ENCODE data around the gene UBE2L6.

UBE2L6 gene

DNA sequence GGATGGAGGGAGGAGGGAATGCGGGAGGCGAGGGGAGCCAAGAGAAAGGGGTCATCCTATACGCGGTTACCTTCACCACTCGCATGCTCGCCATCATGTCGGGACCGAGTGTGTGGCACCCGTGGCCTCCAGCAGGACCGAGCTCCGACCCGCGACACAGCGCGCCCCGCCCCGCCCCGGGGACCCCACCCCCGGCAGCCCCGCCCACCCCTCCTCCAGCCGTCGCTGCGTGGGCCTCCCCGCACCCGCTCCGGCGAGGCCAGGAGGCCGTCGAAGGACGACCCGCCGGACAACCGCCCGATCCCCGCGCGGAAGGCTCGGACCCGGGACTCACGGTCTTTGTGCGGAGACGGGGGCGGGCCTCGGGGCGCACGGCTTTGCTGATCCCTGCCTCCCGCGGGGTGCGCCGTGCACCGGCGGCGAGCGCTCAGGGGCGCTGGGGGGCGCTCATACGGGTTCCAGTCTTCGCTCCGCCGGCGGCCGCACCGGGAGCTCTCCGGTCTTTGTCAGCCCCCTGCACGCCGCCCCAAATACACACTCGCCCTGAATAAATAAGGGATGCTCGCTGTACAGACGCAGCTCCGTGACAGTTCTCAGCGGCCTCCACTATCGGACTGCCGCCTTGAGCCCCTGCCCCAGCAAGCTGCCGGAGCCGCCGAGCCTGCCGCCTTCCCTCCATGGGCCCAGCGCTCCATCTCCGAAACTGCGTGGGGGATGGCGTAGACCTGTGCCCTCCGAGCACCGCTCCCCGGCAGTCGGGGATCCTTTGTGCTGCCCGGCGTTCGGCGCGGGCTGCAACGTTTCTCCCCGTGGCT, at the start of gene UBE2L6:
TSS of gene UBE2L6 (minus strand) at position 158 of the 815 bp plus-strand sequence. CDS start at position 97, 61 bp downstream.
- DNase-seq (ENCODE audit: low read depth): no peak

DNA sequence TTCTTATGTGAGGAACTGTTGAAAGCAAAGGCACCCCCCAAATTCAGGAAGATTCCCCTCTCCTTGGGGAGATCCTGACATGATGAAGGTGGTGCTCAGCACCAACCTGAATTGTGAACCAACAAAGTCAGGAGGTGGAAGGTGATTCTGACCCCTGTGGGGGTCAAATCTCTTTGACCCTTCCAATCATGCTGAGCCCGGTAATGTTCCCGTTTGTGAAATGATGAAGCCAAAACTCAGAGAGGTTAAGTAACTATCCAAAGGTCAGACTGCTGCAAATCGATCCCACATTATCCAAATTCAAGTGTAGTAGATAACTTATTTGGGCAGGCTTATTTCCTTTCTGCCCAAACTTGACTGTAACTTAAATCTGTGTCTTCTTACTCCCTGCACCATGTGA, 49.1 kb upstream of the UBE2L6 start:
- DNase-seq (ENCODE audit: low read depth): no peak

DNA sequence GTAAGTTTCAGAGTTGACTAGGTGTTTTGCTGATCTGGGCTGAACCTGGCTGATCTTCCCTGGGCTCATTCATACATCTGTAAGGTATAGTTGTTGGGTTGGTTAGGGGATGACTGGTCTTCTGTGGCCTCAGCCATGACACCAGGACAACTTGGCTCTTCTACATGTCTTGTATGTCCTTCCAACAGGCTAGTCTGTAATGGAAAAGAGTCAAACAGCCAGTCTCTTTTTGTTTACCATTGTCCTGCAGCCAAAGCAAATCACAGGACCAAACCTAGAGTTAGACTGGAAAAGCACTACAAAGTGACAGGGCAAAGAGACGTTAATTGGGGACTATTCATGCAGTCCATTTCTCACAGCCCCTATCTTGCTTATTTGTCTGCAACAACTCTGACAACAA, 47.8 kb upstream of the UBE2L6 start:
- DNase-seq (ENCODE audit: low read depth): no peak

DNA sequence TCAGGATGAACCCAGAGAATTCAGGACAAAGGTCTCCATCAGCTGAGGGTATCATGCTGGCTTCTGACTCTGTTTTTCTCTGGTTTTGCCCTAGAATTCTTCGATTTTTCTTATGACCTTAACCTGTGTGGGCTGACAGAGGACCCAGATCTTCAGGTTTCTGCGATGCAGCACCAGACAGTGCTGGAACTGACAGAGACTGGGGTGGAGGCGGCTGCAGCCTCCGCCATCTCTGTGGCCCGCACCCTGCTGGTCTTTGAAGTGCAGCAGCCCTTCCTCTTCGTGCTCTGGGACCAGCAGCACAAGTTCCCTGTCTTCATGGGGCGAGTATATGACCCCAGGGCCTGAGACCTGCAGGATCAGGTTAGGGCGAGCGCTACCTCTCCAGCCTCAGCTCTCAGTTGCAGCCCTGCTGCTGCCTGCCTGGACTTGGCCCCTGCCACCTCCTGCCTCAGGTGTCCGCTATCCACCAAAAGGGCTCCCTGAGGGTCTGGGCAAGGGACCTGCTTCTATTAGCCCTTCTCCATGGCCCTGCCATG, 46.8 kb upstream of the UBE2L6 start:
- DNase-seq (ENCODE audit: low read depth): no peak

DNA sequence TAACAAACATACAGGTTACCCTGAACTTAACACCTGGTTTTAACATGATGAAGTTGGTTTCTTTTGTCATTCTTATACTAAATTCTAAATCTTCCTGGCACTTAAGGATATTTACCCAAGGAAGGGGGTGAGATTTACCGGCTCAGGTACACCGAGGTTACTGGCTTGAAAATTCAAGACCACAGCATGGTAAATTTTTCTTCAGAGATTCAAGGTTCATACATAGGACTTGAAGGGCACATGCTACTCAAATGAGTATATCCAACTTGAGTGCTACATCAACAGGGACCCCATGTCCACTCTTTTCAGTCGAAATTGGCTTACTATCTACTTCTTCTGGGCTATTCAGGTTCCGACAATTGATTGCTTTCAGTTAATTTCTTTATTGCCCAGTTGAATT, 42.7 kb upstream of the UBE2L6 start:
- DNase-seq (ENCODE audit: low read depth): no peak

DNA sequence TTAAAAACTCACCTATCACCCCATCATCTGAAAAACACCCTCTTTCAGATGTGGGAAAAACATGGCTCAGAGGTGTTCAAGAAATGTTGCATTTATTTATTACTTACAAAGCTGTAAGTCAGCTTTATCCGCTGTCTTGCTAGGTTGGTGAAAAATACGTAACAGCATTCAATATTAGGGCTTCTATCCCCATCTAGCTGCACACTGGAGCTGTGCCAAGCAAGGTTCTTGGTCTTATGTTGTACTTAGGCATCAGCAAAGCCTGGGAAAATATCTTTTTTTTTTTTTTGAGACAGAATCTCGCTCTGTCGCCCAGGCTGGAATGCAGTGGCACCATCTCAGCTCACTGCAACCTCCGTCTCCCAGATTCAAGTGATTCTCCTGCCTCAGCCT, 37.6 kb upstream of the UBE2L6 start:
- DNase-seq (ENCODE audit: low read depth): no peak

DNA sequence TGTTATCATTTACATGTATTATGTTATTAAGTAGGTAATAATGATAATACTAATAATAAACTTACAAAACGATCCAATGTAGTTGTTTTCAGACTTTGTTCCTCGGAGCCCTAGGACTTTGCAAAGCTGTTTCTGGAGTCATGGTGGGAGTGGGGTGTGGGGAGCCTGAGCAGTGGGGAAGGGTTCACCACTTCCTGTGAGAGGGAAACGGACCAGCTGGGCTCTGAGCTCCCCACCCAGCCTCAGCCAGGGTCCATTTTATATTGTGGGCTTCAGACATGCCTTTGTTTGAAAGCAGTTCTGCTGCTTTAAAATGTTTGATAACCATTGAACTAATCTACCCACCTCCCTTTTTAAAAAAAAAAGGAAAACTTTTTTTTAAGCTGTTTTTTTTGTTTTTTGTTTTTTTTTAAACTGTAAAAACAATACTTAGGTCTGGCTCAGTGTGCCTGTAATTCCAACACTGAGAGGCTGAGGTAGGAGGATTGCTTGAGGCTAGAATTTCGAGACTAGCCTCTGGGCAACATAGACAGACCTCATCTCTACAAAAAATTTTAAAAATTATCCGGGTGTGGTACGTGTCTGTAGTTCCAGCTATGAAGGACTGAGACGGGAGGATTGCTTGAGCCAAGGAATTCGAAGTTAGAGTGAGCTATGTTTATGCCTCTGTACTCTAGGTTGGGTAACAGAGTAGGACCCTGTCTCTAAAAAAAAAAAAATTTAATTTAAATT, 37.0 kb upstream of the UBE2L6 start:
- no peak for DNase-seq (ENCODE audit: low read depth)

DNA sequence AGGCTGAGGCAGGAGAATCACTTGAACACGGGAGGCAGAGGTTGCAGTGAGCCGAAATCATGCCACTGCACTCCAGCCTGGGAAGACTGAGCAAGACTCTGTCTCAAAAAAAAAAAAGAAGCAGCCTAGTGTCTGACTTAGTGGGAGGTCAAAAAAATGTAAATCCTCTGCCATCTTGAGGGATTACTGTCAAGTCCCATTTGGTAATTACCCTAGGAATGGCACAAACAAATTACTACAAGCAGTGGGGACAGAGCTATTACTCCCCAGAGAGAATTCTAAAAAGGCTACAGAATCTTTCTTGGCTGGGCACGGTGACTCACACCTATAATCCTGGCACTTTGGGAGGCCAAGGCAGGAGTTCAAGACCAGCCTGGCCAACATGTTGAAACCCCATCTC, 33.8 kb upstream of the UBE2L6 start:
- no peak for DNase-seq (ENCODE audit: low read depth)

DNA sequence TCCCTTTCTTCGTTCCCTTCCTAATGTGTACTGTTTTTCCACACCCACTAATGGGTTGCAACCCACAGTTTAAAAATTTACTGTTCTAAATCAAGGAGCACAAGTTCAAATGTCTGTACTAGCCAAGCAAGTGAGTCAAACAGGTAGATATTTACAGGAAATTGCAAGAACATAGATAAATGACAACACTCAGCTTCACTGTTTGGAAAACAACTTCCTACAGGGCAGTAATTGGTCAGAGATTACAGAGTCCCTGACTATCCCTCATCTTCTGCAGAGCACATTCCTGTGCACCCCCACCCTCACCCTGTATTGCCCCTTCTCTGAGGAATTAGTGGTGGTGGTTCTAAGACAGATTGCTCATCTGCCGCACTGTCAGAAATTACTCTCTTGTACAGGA, 31.9 kb upstream of the UBE2L6 start:
- no peak for DNase-seq (ENCODE audit: low read depth)

DNA sequence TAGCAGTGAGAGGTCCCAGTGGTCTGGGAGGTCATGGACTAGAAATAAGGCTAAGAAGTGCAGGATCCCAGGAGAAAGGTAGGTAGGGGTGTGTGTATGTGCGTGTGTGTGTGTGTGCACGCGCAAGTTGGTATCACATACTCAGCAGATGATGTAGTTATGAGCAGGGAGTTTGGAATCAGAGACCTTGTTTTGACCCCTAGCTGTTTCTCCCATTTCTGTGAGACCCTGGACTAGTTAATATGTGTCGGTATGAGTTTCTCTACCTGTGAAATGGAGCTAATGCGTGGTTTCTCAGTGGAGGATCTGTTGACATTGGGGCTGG, 31.3 kb upstream of the UBE2L6 start:
- DNase-seq (ENCODE audit: low read depth): peak; percentile 18

DNA sequence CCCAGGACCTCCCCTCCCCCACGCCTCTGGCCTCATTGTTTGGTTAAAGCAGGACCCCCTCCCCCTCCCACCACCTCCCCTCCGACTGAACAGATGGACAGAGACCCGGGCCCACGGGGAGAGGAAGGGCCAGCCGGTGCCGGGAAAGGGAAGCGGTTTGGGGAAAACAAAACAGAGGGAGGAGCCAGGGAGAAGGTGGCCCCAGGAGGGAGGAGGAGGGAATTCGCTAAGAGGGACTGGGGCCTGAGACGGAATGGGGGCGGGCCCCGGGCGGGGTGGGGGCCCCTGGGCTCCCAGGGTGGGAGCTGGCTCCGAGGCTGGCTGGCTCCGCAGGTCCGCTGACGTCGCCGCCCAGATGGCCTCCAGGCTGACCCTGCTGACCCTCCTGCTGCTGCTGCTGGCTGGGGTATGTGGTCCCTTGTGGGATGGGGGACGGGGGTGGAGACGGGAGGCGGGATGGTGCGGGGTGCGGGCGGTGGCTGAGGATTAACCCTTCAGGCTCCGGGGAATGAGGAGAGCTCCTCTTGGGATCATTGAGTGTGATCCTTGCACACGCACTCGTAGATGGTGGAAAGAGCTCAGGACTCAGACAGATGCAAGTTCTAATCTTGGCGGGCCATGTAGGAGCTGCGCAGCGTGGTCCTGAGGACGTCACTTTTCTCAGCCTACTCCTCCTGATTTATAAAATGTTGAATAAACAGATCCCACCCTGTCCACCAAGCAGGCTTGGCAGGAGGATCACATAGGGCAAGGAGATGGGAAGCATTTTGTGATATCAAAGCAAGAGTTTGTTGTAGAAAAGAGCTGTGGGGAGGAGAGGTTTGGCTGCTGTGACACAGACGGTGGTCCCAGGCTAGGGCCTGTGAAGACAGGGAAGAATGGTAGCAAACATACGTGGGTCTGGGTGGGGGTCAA, 30.7 kb upstream of the UBE2L6 start:
- peak; percentile 58 for DNase-seq (ENCODE audit: low read depth)

DNA sequence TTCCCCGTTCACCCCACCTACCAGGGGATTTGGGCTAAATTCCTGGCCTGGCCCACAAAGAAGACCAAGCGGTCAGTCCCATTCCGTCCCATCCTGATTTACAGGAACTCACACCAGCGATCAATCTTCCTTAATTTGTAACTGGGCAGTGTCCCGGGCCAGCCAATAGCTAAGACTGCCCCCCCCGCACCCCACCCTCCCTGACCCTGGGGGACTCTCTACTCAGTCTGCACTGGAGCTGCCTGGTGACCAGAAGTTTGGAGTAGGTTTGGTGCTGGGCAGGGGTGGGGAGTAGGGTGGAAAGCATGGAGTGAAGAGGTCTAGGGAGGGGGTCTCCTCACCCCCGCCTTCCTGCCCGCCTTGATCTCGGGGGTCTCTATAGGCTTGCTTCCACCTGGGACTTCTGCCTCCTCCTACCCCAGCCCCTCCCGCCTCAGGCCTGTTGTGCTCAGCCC, 30.0 kb upstream of the UBE2L6 start, which contains the start of gene SERPING1:
TSS of gene SERPING1 (plus strand) at position 225 of the 455 bp plus-strand sequence. CDS start 586 bp downstream, outside the sequence.
- peak; percentile 50 for DNase-seq (ENCODE audit: low read depth)

DNA sequence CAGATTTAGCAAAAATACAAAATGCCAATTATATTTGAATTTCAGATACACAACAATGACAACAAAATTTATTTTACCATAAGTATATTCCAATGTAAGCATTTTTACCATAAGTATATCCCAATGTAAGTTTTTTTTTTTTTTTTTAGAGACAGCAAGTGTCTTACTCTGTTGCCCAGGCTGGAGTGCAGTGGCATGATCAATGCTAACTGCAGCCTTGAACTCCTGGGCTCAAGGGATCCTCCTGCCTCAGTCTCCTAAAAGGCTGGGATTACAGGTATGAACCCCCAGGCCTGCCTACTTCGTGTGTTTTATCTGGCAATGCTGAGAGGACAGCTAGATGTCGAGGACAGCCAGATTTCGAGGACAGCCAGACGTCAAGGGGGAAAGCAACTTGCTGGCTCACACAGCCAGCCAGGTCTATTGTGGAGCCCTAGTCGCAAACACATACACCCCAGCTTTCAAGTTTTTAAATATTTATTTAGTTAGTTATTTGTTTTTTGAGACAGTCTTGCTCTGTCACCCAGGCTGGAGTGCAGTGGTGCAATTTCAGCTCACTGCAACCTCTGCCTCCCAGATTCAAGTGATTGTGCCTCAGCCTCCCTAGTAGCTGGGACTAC, 28.9 kb upstream of the UBE2L6 start:
- no peak for DNase-seq (ENCODE audit: low read depth)

DNA sequence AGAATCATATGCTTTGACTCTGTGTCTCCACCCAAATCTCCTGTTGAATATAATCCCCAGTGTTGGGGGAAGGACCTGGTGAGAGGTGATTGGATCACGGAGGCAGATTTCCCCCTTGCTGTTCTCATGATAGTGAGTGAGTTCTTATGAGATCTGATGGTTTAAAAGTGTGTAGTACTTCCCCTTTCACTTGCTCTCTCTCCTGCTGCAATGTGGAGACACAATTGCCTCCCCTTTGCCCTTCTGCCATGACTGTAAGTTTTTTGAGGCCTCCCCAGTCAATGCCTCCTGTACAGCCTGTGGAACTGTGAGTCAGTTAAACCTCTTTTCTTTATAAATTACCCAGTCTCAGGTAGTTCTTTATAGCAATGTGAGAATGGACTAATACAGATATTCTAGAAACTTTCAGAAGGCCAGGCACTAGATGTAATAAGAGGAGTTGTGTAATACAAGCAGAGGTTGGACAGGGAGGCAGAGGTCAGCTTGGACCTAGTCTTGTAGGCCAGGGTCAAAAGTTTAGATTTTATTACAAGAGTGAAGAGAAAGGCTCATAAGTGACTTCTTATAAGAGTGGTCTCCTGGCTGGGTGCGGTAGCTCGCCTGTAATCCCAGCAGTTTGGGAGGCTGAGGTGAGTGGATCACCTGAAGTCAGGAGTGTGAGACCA, 20.7 kb upstream of the UBE2L6 start:
- no peak for DNase-seq (ENCODE audit: low read depth)

DNA sequence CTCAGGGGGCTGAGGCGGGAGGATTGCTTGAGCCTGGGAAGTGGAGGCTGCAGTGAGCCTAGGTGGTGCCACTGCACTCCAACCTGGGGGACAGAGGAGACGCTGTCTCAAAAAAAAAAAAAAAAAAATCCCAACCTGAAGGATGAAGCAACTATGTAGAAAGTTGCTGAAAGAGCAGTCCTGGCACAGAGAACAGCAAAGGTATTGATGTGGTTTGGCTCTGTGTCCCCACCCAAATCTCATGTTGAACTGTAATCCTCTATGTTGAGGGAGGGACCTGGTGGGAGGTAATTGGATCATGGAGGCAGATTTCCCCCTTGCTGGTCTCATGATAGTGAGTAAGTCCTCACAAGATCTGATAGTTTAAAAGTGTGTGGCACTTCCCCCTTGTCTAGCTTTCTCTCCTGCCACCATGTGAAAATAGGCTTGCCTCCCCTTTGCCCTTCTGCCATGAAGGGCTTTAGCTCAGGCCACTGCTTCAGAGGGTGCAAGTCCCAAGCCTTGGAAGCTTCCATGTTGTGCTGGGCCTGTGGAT, 19.3 kb upstream of the UBE2L6 start:
- no peak for DNase-seq (ENCODE audit: low read depth)

DNA sequence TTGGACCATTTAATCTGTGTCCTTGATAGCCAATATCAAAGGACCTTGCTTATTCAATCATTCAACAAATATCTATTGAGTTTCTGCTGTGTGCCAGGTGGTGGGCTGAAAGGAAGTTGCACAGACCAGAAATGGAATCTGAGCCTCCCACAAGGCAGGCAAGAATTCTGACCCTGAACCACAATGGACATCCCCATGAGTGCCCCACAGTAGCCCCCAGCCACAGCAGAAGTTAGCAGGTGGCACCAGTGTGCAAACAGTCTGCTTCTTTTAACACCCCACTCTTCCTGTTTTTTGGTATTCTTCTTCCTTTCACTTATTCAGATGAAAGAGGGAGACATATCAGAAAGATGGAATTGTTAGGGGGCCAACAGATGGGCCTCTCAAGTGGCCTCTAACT, 17.8 kb upstream of the UBE2L6 start:
- no peak for DNase-seq (ENCODE audit: low read depth)

DNA sequence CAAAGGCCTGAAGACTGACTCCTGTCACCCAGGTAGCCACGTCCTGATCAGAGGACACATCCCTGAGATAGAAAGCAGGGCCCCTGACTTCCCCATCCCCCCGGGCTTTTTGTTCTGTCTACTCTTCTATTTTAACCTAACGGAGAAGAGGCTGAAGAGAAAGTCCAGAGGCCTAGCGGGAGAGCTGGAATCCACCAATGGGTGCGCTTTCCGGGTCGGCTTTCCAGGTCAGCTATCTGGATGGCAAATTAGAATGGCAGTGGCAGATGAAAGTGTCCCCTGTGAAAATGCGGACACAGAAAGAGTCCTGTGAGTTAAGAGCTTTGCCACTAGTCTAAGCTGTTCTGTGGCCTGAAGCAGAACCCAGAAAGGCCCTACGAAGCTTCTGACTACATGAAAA, 16.9 kb upstream of the UBE2L6 start:
- no peak for DNase-seq (ENCODE audit: low read depth)

DNA sequence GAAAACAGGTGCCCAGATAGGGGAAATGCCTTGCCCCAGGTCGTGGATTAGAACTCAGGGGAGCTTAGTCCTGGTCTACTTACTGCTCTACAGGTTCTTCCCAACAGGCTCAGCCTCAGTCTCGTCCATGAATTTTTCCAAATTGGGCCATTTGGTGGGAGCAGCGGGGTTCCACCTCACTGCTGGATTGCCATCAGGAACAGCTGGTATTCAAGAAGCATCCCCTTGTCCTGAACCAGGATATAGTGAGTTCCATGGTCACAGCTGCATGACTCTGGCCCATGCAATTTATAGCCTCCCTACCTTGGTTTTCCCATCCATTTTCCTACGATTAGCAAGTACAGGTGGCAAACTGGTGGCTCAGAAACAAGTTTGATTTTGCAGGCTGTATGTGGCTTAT, 6.6 kb upstream of the UBE2L6 start:
- DNase-seq (ENCODE audit: low read depth): no peak

DNA sequence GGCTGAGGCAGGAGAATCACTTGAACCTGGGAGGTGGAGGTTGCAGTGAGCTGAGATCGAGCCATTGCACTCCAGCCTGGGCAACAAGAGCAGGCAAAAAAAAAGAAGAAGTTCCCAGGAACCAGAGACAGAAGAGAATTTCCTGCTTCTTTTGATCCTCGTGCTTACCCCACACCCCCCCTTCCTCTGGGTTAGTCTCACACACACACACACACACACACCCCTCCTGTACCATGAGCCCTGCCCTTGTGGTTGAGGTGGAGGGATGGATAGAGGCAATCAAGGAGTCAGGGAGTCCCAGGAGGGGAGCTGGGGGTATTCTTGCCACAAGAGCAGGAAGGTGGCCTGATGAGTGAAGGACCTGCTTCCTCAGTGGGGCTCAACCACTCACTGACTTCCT, 4.1 kb upstream of the UBE2L6 start:
- DNase-seq (ENCODE audit: low read depth): no peak

DNA sequence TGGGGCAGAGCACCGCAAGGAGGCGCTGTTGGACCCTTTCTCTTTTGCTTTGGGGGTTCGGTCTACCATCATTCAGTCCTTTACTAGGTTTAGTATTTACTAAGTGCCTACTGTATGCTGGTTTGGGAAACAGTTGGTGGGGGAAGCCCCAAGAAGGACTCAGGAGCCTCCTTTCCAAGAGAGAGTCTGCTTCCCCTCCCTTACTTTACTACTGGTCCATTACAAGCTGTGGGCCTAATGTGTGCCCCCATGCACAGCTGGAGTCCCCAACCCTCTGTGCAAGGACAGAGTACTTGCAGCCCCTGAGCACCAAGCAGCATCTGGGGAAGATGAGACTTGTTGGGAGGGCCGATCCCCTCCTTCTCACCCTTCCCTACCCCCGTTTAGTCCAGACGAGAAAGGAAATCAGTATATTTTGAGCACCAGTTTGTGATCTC, 876 bp upstream of the UBE2L6 start:
- peak; percentile 59 for DNase-seq (ENCODE audit: low read depth)

All from stromal cell of bone marrow (primary cell).